Endothelial cell of umbilical vein (primary cell): Measurements from ENCODE around the gene RIMS4. TPM values are rescaled to one million over a fixed set of nuclear protein-coding genes. Genes with fewer than 3 reads are reported as not detected.

Experiments used
- BruUV-seq: library from RNA; stranded (reverse); fragments of 400-500 nt; replicated peaks from 2 replicates; lab custom pipeline; 2021; lab: Mats Ljungman, UMichigan
- CTCF ChIA-PET: fragments of 300-600, 350-600 bp; sonication (Branson Sonifier 250); formaldehyde crosslinking; loops from one replicate; lab custom pipeline; 2021; ENCODE audit warnings: antibody characterized with exemption, inconsistent platforms; lab: Charles Lee
- POLR2A ChIA-PET: fragments of 300-600, 350-600 bp; sonication (Branson Sonifier 250); formaldehyde crosslinking; loops from one replicate; lab custom pipeline; 2021; ENCODE audit warnings: antibody characterized with exemption, inconsistent platforms; lab: Charles Lee
- DNase-seq: peaks from one replicate; pipeline ENCODE4 v3.0.0-alpha.2; 2011; ENCODE audit warnings: low read depth, low spot score
- FAIRE-seq: peaks from 2 replicates; lab custom pipeline; 2011; peaks lifted over from hg19 to GRCh38; lab: Jason Lieb, UNC
- H2AFZ ChIP-seq: 2 replicates; pipeline ENCODE4 v1.6.0; 2012; ENCODE audit warnings: low read depth, low read length, control low read depth, inconsistent platforms
- H3K27ac ChIP-seq: 2 replicates; pipeline ENCODE4 v1.5.1; 2011; ENCODE audit warnings: low read depth, mild to moderate bottlenecking, control low read depth, low read length, moderate library complexity; ENCODE audit not compliant: insufficient read depth
- H3K27me3 ChIP-seq, 2 experiments: 2 replicates each; pipeline versions ENCODE4 v1.6.0 to v1.6.1; 2011; ENCODE audit warnings: low read length in 2 of 2, mixed read lengths in 1 of 2; ENCODE audit not compliant: control insufficient read depth in 2 of 2, insufficient read depth in 2 of 2
- H3K36me3 ChIP-seq, 2 experiments: 2 replicates in 1 of 2; 3 replicates in 1 of 2; pipeline ENCODE4 v1.5.1; 2011; ENCODE audit warnings: low read length in 2 of 2, mild to moderate bottlenecking in 1 of 2, moderate library complexity in 1 of 2; ENCODE audit not compliant: control insufficient read depth in 2 of 2, insufficient read depth in 2 of 2; ENCODE audit errors: extremely low read depth in 1 of 2
- H3K4me1 ChIP-seq: 3 replicates; pipeline ENCODE4 v1.5.1; 2011; ENCODE audit warnings: mild to moderate bottlenecking, low read length; ENCODE audit not compliant: control insufficient read depth, insufficient read depth; ENCODE audit errors: extremely low read depth
- H3K4me2 ChIP-seq: 2 replicates; pipeline ENCODE4 v1.6.1; 2011; ENCODE audit warnings: low read length, control low read depth, mixed read lengths; ENCODE audit not compliant: insufficient read depth
- H3K4me3 ChIP-seq, 3 experiments: fragments of 200-600 bp in 1 of 3; sonication (generic), shearing (Covaris generic) in 1 of 3; replicated peaks in 1 of 3; 2 replicates each; pipeline ENCODE4 v1.5.1; 2011 to 2016; ENCODE audit warnings: control low read depth in 3 of 3, low read length in 3 of 3, mild to moderate bottlenecking in 2 of 3, inconsistent platforms in 1 of 3, low read depth in 1 of 3, moderate library complexity in 1 of 3; ENCODE audit not compliant: insufficient read depth in 1 of 3
- H3K79me2 ChIP-seq: 2 replicates; pipeline ENCODE4 v1.6.0; 2012; ENCODE audit warnings: low read length, inconsistent platforms; ENCODE audit not compliant: control insufficient read depth, insufficient read depth
- H3K9ac ChIP-seq: replicated peaks from 2 replicates; pipeline ENCODE3; 2011; ENCODE audit warnings: low read length, control low read depth; ENCODE audit not compliant: insufficient read depth; ENCODE audit errors: extremely low read depth
- H3K9me1 ChIP-seq: replicated peaks from 3 replicates; pipeline ENCODE4 v1.6.0; 2011; ENCODE audit warnings: mild to moderate bottlenecking, low read length; ENCODE audit not compliant: control insufficient read depth, insufficient read depth; ENCODE audit errors: extremely low read depth
- H3K9me3 ChIP-seq: replicated peaks from 2 replicates; pipeline ENCODE4 v1.5.1; 2012; ENCODE audit warnings: low read length, inconsistent platforms; ENCODE audit not compliant: control insufficient read depth, insufficient read depth
- H4K20me1 ChIP-seq: replicated peaks from 2 replicates; pipeline ENCODE3; 2011; ENCODE audit warnings: mild to moderate bottlenecking, low read length; ENCODE audit not compliant: control insufficient read depth, insufficient read depth; ENCODE audit errors: extremely low read depth
- EZH2 ChIP-seq: IDR thresholded peaks from 2 replicates; pipeline ENCODE4 v1.6.1; 2012; ENCODE audit warnings: borderline replicate concordance, low read depth, mild to moderate bottlenecking, moderate library complexity, low read length, inconsistent platforms; ENCODE audit not compliant: severe bottlenecking
- FOS ChIP-seq: IDR thresholded peaks from 2 replicates; pipeline ENCODE4 v1.6.1; 2011; ENCODE audit warnings: mild to moderate bottlenecking, low read length, moderate library complexity, borderline replicate concordance; ENCODE audit not compliant: insufficient read depth
- GATA2 ChIP-seq: IDR thresholded peaks from 2 replicates; pipeline ENCODE4 v1.7.0; 2011; ENCODE audit warnings: low read depth, mild to moderate bottlenecking, moderate library complexity, mixed read lengths, low read length; ENCODE audit not compliant: insufficient read length, insufficient read depth
- JUN ChIP-seq: IDR thresholded peaks from 2 replicates; pipeline ENCODE4 v1.6.1; 2011; ENCODE audit warnings: borderline replicate concordance, low read depth; ENCODE audit not compliant: insufficient read length, insufficient read depth
- MYC ChIP-seq: IDR thresholded peaks from one replicate; pipeline ENCODE4 v1.6.1; 2011; ENCODE audit warnings: mild to moderate bottlenecking, low read depth, low read length
- POLR2A ChIP-seq: IDR thresholded peaks from 2 replicates; pipeline ENCODE4 v1.6.1; 2012; ENCODE audit warnings: low read depth, mild to moderate bottlenecking, control low read depth, low read length
- POLR2AphosphoS5 ChIP-seq: IDR thresholded peaks from 2 replicates; pipeline ENCODE4 v1.6.1; 2012; ENCODE audit warnings: low read depth, mild to moderate bottlenecking, control low read depth, low read length, moderate library complexity; ENCODE audit not compliant: insufficient read depth
- dilution Hi-C: fragments of 300-500 bp; cut with MboI; formaldehyde crosslinking; loops from one replicate; pipeline ENCODE4 v1.15.0; 2019; ENCODE audit warnings: low sequenced_read_pairs; ENCODE audit not compliant: extremely low pct_ligation_motif_present
- intact Hi-C: fragments of 100-400 bp; cut with micrococcal nuclease; formaldehyde crosslinking; loops from one replicate; pipeline ENCODE4 v1.10.0; 2022
- polyA plus RNA-seq, 4 experiments: library from polyadenylated mRNA; depleted of rRNA in 3 of 4; stranded (reverse) in 3 of 4; unstranded in 1 of 4; fragments of >200 nt; gene quantifications; 2 replicates each; pipeline versions ENCODE4 v1.2.1 to v1.2.3, GENCODE V29; 2011 to 2012; ENCODE audit warnings: missing spikeins in 1 of 4
- total RNA-seq: library from RNA; stranded (reverse); gene quantifications from 2 replicates; pipeline ENCODE4 v1.2.3, GENCODE V29; 2021
- TF ChIP-seq, protein P1 (sequence below): IDR thresholded peaks from 2 replicates; pipeline ENCODE4 v1.6.1; 2011; ENCODE audit not compliant: insufficient read depth, insufficient read length
- TF ChIP-seq, protein P2 (sequence below), 2 donors: IDR thresholded peaks; 1 replicate in 1 of 2; 2 replicates in 1 of 2; pipeline ENCODE4 v1.5.1; 2011; ENCODE audit warnings: low read length in 2 of 2, mild to moderate bottlenecking in 2 of 2, moderate library complexity in 2 of 2, control low read depth in 1 of 2, inconsistent platforms in 1 of 2, low read depth in 1 of 2; ENCODE audit not compliant: insufficient read depth in 1 of 2; ENCODE audit errors: extremely low read depth in 1 of 2

The RIMS4 gene
- total and polyA plus RNA-seq, 2 donors (not counting 3 experiments of a cell fraction or from before 2014, with no cell fraction given): not detected

DNA sequence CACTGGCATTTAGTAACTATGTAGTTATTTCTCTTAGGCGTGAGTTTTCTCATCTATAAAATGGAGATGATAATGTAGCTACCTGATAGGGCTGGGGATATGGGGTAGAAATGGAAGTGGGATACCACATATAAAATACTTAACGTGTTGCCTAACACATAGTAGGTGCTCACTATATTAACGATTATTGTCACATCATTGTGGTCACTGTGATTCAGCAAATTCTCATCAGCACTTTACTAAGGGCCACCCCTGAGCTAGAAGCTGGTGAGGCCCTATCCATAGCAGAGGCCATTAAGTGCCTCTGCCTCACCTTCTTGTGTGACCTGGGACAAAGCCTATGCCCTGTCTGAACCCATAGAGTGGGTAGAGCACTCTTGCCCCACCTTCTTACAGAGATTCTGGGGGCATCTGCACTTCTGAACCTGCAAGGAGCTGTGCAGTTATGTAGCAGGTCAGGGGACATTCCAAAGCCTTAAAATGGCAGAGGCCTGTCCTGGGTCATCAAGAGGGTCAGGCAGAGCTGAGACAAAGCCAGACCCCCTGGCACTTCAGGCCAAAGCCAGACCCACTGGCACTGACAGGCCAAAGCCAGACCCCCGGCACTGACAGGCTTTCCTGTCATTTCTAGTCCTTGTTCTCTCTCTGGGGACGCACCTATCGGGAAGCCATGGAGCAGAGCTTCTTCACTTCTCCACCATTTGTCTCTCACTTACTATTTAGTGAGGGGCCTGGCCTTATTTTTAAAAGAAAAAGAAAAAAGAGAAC, 7.0 kb upstream of the RIMS4 start:
- no peak overlapping the region for H3K4me3 ChIP-seq
- no TSS peak for BruUV-seq
- H3K27me3 ChIP-seq: peaks cover 3 to 10% of the 10 kb centered on the region in 2 experiments
- H3K4me1 ChIP-seq: no peaks in the 10 kb centered on the region
- FAIRE-seq: no peak
- H4K20me1 ChIP-seq: no peaks in the 10 kb centered on the region
- DNase-seq: no peak
- no peak overlapping the region for H2AFZ ChIP-seq
- H3K9me3 ChIP-seq: no peaks in the 10 kb centered on the region
- no peak overlapping the region for H3K27ac ChIP-seq
- no peak overlapping the region for H3K4me2 ChIP-seq
- no peaks in the 10 kb centered on the region for H3K36me3 ChIP-seq
- ChIA-PET POLR2A (no interaction called here), CTCF (interaction anchor here (1.3 kb wide), 1 partner anchor 14 kb away, joined by 4 read pairs; no protein-coding TSS in a partner anchor)
- no peaks in the 10 kb centered on the region for H3K79me2 ChIP-seq
- no peaks in the 10 kb centered on the region for H3K9me1 ChIP-seq
- TF ChIP-seq POLR2AphosphoS5 (no peak), FOS (no peak), EZH2 (no peak), JUN (no peak), GATA2 (no peak), POLR2A (no peak), MYC (no peak)
- TF ChIP-seq, protein P1, sequence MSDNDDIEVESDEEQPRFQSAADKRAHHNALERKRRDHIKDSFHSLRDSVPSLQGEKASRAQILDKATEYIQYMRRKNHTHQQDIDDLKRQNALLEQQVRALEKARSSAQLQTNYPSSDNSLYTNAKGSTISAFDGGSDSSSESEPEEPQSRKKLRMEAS: no peak
- TF ChIP-seq, protein P2, sequence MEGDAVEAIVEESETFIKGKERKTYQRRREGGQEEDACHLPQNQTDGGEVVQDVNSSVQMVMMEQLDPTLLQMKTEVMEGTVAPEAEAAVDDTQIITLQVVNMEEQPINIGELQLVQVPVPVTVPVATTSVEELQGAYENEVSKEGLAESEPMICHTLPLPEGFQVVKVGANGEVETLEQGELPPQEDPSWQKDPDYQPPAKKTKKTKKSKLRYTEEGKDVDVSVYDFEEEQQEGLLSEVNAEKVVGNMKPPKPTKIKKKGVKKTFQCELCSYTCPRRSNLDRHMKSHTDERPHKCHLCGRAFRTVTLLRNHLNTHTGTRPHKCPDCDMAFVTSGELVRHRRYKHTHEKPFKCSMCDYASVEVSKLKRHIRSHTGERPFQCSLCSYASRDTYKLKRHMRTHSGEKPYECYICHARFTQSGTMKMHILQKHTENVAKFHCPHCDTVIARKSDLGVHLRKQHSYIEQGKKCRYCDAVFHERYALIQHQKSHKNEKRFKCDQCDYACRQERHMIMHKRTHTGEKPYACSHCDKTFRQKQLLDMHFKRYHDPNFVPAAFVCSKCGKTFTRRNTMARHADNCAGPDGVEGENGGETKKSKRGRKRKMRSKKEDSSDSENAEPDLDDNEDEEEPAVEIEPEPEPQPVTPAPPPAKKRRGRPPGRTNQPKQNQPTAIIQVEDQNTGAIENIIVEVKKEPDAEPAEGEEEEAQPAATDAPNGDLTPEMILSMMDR (IDR thresholded peaks at IDR 0.05; ENCODE audit: extremely low read depth in 1 of 2, insufficient read depth in 1 of 2, low read depth in 1 of 2, low read length in 2 of 2): no peak
- dilution Hi-C loops (no loop called here), intact Hi-C loops (no loop called here)
- no peak overlapping the region for H3K9ac ChIP-seq
